Right cardiac atrium (tissue), 5 donors: Measurements from ENCODE around the gene MICAL1. TPM values are rescaled to one million over a fixed set of nuclear protein-coding genes. Genes with fewer than 3 reads are reported as not detected.

Experiments used
- ATAC-seq, 2 donors: fragments of 200-7000 bp; cut with Tn5 transposase; one replicate each; pipeline versions ENCODE4 v1.8.0 to v1.9.1; 2020; ENCODE audit warnings: moderate library complexity in 2 of 2, mild to moderate bottlenecking in 1 of 2
- DNase-seq, 3 donors: peaks; one replicate each; pipeline ENCODE4 v3.0.0-alpha.2; 2020
- H3K27ac ChIP-seq: one replicate; pipeline ENCODE4 v1.5.1; 2013; ENCODE audit warnings: mild to moderate bottlenecking, low read length, control low read depth, moderate library complexity
- H3K27me3 ChIP-seq: one replicate; pipeline ENCODE4 v1.6.1; 2013; ENCODE audit not compliant: control insufficient read depth, insufficient read depth
- H3K4me1 ChIP-seq: one replicate; pipeline ENCODE4 v1.6.1; 2013; ENCODE audit warnings: low read length; ENCODE audit not compliant: control insufficient read depth, insufficient read depth
- H3K4me3 ChIP-seq: one replicate; pipeline ENCODE4 v1.5.1; 2013; ENCODE audit warnings: low read length, control low read depth
- H3K9me3 ChIP-seq: one replicate; pipeline ENCODE4 v1.6.1; 2013; ENCODE audit warnings: low read length; ENCODE audit not compliant: control insufficient read depth
- WGBS: extraction: QIAGEN DNeasy Blood & Tissue Kit; methylation state at CpG from one replicate; pipeline ENCODE4 v1.1.7; 2013; 5-methylcytosine and 5-hydroxymethylcytosine counted together
- intact Hi-C, 4 donors: fragments of 100-400 bp; cut with DNase I; formaldehyde crosslinking; loops; one replicate each; pipeline versions ENCODE4 v1.11.0 to v1.14.0; 2022 to 2023
- polyA plus RNA-seq: library from polyadenylated mRNA; stranded (reverse); fragments of 200-250 nt; gene quantifications from one replicate; pipeline ENCODE4 v1.2.3, GENCODE V29; 2013
- total RNA-seq, 4 donors: library from RNA; stranded (reverse); fragmentation: NEBNext Ultra II Directional; extraction: Animal tissue kit (Norgen Biotek cat#: 25700); gene quantifications; one replicate each; pipeline ENCODE4 v1.2.1, GENCODE V29; 2021
- donor health status: healthy with polysubstance abuse.
- donor health status: DM: no; HTN: yes; CAD: no.
- donor health status: DM: no; HTN: no; CAD: no.
- donor health status: DM: no; HTN: yes; CAD: no; lungs with severe emphysema.
- donor health status: DM: yes; HTN: yes; CAD: no.

MICAL1 gene
- total and polyA plus RNA-seq, 5 donors: 4.8 to 9.2 (median 7.4) TPM

GRCh38 chr6:109420751-109421150, 34.8 kb downstream of the MICAL1 start:
- WGBS: 52% methylated on average over 1 of the region's 1 CpG
- intact Hi-C loops: no loop called here
- ATAC-seq (no peak), DNase-seq (no peak)
- no peaks in the 10 kb centered on the region for H3K27me3 ChIP-seq
- H3K4me1 ChIP-seq: no peaks in the 10 kb centered on the region
- no peak overlapping the region for H3K4me3 ChIP-seq
- H3K9me3 ChIP-seq: no peaks in the 10 kb centered on the region
- no peak overlapping the region for H3K27ac ChIP-seq

- intact Hi-C loops: no loop called here
- no peaks in the 10 kb centered on the region for H3K4me1 ChIP-seq
- ATAC-seq (no peak), DNase-seq (no peak)
- WGBS: 94% methylated on average over 4 of the region's 4 CpGs
- no peak overlapping the region for H3K4me3 ChIP-seq
- no peaks in the 10 kb centered on the region for H3K27me3 ChIP-seq
- no peak overlapping the region for H3K27ac ChIP-seq
- no peaks in the 10 kb centered on the region for H3K9me3 ChIP-seq
Measured at GRCh38 chr6:109417646-109418045, 37.9 kb downstream of the MICAL1 start.

GRCh38 chr6:109411034-109411433, 44.5 kb downstream of the MICAL1 start:
- no peaks in the 10 kb centered on the region for H3K4me1 ChIP-seq
- 93% methylated on average over 2 of the region's 2 CpGs for WGBS
- no peak for ATAC-seq
- H3K9me3 ChIP-seq: no peaks in the 10 kb centered on the region
- no peak for DNase-seq
- no peaks in the 10 kb centered on the region for H3K27me3 ChIP-seq
- intact Hi-C loops: no loop called here
- H3K4me3 ChIP-seq: no peak overlapping the region
- no peak overlapping the region for H3K27ac ChIP-seq

- H3K4me3 ChIP-seq: no peak overlapping the region
- H3K4me1 ChIP-seq: no peaks in the 10 kb centered on the region
- DNase-seq (no peak), ATAC-seq (peak in 1 of 2 donors; percentile 41)
- WGBS: 83% methylated on average over 4 of the region's 4 CpGs
- H3K27me3 ChIP-seq: no peaks in the 10 kb centered on the region
- no peaks in the 10 kb centered on the region for H3K9me3 ChIP-seq
- intact Hi-C loops: no loop called here
- H3K27ac ChIP-seq: no peak overlapping the region
Measured at GRCh38 chr6:109406196-109406595, 49.4 kb downstream of the MICAL1 start.

GRCh38 chr6:109397020-109397419, 58.6 kb downstream of the MICAL1 start:
- no peak for DNase-seq
- 75% methylated on average over 4 of the region's 4 CpGs for WGBS
- no peaks in the 10 kb centered on the region for H3K4me1 ChIP-seq
- H3K27ac ChIP-seq: no peak overlapping the region
- intact Hi-C loops: loop anchor here in 1 of 4 donors (5.0 kb wide), 1 partner anchor 210 kb away; no protein-coding TSS in a partner anchor
- peak; percentile 50 to 75 for ATAC-seq
- H3K27me3 ChIP-seq: no peaks in the 10 kb centered on the region
- H3K9me3 ChIP-seq: no peaks in the 10 kb centered on the region
- H3K4me3 ChIP-seq: no peak overlapping the region

- Histone ChIP-seq H3K4me3 (no peak overlapping the region), H3K27me3 (no peaks in the 10 kb centered on the region), H3K27ac (no peak overlapping the region), H3K4me1 (no peaks in the 10 kb centered on the region), H3K9me3 (no peaks in the 10 kb centered on the region)
- no peak for ATAC-seq
- intact Hi-C loops: loop anchor here in 1 of 4 donors (5.0 kb wide), 1 partner anchor 209 kb away; no protein-coding TSS in a partner anchor
- DNase-seq: no peak
- 91% methylated on average over 12 of the region's 12 CpGs for WGBS
Measured at GRCh38 chr6:109396046-109396718, 59.4 kb downstream of the MICAL1 start.

Other genes starting within 250 kb of the MICAL1 start
- gene CD164, start 73.3 kb downstream of the MICAL1 start, total RNA-seq: 100 to 1,000 TPM; 128 to 141 (median 135) TPM
- gene CD164, start 73.3 kb downstream of the MICAL1 start, polyA plus RNA-seq: 105 TPM
- 1 to 10 TPM; 3.0 to 6.8 (median 4.6) TPM for gene PPIL6, start 15.1 kb downstream of the MICAL1 start, total RNA-seq
- 2.2 TPM for gene PPIL6, start 15.1 kb downstream of the MICAL1 start, polyA plus RNA-seq
- 1 to 10 TPM; 4.6 to 6.7 (median 5.7) TPM for gene SMPD2, start 15.0 kb downstream of the MICAL1 start, total RNA-seq
- 5.7 TPM for gene SMPD2, start 15.0 kb downstream of the MICAL1 start, polyA plus RNA-seq
- 1 to 10 TPM; 3.3 to 4.2 (median 3.5) TPM for gene ZBTB24, start 27.4 kb upstream of the MICAL1 start, total RNA-seq
- gene ZBTB24, start 27.4 kb upstream of the MICAL1 start, polyA plus RNA-seq: 2.2 TPM
- 10 to 100 TPM; 10.9 to 13.2 (median 12.5) TPM for gene AK9, start 235.4 kb upstream of the MICAL1 start, total RNA-seq
- 8.3 TPM for gene AK9, start 235.4 kb upstream of the MICAL1 start, polyA plus RNA-seq
- 10 to 100 TPM in 1 of 4 donors, 1 to 10 TPM in 3; 8.8 to 10.8 (median 9.2) TPM for gene FIG4, start 235.5 kb upstream of the MICAL1 start, total RNA-seq
- gene FIG4, start 235.5 kb upstream of the MICAL1 start, polyA plus RNA-seq: 6.4 TPM